Middle frontal gyrus (tissue), 1 donor: ENCODE measurements around the gene CEACAM4.
A peak's percentile ranks its signal among the peaks of the same experiment; 100 is the strongest.

Experiments
- DNase-seq: peaks from one replicate; pipeline ENCODE4 v3.0.0-alpha.2; 2015; ENCODE audit warnings: low spot score; ENCODE audit errors: extremely low spot score

The CEACAM4 gene

GRCh38 chr19:41617941-41618730 lies 8.7 kb downstream of the CEACAM4 start:
- DNase-seq = no peak

- DNase-seq = no peak
These were observed 9.9 kb downstream of the CEACAM4 start for GRCh38 chr19:41616792-41617621.

- no peak for DNase-seq
These were observed 11.7 kb downstream of the CEACAM4 start for GRCh38 chr19:41615207-41615606.

GRCh38 chr19:41612483-41612882 lies 14.4 kb downstream of the CEACAM4 start:
- DNase-seq = no peak

- no peak for DNase-seq
These were observed 16.1 kb downstream of the CEACAM4 start for GRCh38 chr19:41610789-41611188.

GRCh38 chr19:41607668-41608067 lies 19.2 kb downstream of the CEACAM4 start:
- DNase-seq = no peak

- no peak for DNase-seq
These were observed 20.5 kb downstream of the CEACAM4 start for GRCh38 chr19:41606215-41606837.

GRCh38 chr19:41604831-41605230 lies 22.0 kb downstream of the CEACAM4 start:
- no peak for DNase-seq

- DNase-seq = no peak
These were observed 25.1 kb downstream of the CEACAM4 start for GRCh38 chr19:41601771-41602170.

- DNase-seq = no peak
These were observed 27.5 kb downstream of the CEACAM4 start for GRCh38 chr19:41599175-41599966.

GRCh38 chr19:41597600-41598041 lies 29.3 kb downstream of the CEACAM4 start:
- DNase-seq = peak; percentile 27

- no peak for DNase-seq
These were observed 31.0 kb downstream of the CEACAM4 start for GRCh38 chr19:41595890-41596280.

GRCh38 chr19:41595258-41595889 lies 31.5 kb downstream of the CEACAM4 start:
- DNase-seq = no peak

GRCh38 chr19:41591951-41592562 lies 34.8 kb downstream of the CEACAM4 start:
- no peak for DNase-seq

- DNase-seq = no peak
These were observed 35.9 kb downstream of the CEACAM4 start for GRCh38 chr19:41590936-41591335.

GRCh38 chr19:41589371-41589770 lies 37.5 kb downstream of the CEACAM4 start:
- no peak for DNase-seq

GRCh38 chr19:41588497-41589209 lies 38.2 kb downstream of the CEACAM4 start:
- no peak for DNase-seq

GRCh38 chr19:41587838-41588210 lies 39.0 kb downstream of the CEACAM4 start:
- no peak for DNase-seq

GRCh38 chr19:41587101-41587837 lies 39.6 kb downstream of the CEACAM4 start:
- DNase-seq = no peak
